GM12875 (cell line): Measurements from ENCODE around the gene CREG1.

ENCODE experiments used
- H3K4me3 ChIP-seq: one replicate; pipeline ENCODE4 v1.5.1; 2011; ENCODE audit warnings: low read depth, low read length, control low read depth
- TF ChIP-seq, protein P1 (sequence below): IDR thresholded peaks from 2 replicates; pipeline ENCODE4 v1.5.1; 2011; ENCODE audit warnings: low read depth, mild to moderate bottlenecking, control low read depth, inconsistent platforms, low read length, moderate library complexity, borderline replicate concordance; ENCODE audit not compliant: insufficient read depth

The CREG1 gene

DNA sequence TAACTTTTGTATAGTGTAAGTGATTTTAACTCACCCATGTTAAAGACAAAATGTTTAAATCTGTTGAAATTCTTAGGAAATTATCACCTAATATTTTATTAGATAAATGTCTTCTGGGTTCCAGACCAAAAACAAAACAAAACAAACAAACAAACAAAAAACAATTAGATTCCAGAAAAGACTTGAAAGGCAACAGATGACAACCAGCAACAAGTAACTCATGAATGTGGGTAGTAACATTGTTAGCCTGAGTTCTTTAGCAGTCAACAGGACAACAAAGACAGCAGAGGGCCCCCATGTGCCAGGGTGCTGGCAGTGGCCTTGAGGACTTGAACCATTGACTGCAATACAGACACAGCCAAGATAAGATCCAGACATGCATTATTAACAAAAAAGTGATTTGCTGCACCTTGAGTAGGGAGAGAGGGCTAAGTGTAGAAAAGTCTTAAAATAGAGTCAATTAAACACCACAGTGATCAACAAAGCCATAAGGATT is 32.8 kb downstream of the CREG1 start:
- TF ChIP-seq, protein P1, sequence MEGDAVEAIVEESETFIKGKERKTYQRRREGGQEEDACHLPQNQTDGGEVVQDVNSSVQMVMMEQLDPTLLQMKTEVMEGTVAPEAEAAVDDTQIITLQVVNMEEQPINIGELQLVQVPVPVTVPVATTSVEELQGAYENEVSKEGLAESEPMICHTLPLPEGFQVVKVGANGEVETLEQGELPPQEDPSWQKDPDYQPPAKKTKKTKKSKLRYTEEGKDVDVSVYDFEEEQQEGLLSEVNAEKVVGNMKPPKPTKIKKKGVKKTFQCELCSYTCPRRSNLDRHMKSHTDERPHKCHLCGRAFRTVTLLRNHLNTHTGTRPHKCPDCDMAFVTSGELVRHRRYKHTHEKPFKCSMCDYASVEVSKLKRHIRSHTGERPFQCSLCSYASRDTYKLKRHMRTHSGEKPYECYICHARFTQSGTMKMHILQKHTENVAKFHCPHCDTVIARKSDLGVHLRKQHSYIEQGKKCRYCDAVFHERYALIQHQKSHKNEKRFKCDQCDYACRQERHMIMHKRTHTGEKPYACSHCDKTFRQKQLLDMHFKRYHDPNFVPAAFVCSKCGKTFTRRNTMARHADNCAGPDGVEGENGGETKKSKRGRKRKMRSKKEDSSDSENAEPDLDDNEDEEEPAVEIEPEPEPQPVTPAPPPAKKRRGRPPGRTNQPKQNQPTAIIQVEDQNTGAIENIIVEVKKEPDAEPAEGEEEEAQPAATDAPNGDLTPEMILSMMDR = no peak
- H3K4me3 ChIP-seq = no peak overlapping the region

GRCh38 chr1:167518331-167518700 is 35.2 kb downstream of the CREG1 start, which contains the start of gene CD247:
Gene CD247, minus strand, starts transcription at chr1:167518529. Its CDS starts 64 bp downstream, at chr1:167518465.
- TF ChIP-seq, protein P1 = no peak
- no peak within 1 kb of the TSS for H3K4me3 ChIP-seq

- H3K4me3 ChIP-seq = no peak overlapping the region
- TF ChIP-seq, protein P1 = no peak
Observed at GRCh38 chr1:167517535-167518330, 35.8 kb downstream of the CREG1 start.

DNA sequence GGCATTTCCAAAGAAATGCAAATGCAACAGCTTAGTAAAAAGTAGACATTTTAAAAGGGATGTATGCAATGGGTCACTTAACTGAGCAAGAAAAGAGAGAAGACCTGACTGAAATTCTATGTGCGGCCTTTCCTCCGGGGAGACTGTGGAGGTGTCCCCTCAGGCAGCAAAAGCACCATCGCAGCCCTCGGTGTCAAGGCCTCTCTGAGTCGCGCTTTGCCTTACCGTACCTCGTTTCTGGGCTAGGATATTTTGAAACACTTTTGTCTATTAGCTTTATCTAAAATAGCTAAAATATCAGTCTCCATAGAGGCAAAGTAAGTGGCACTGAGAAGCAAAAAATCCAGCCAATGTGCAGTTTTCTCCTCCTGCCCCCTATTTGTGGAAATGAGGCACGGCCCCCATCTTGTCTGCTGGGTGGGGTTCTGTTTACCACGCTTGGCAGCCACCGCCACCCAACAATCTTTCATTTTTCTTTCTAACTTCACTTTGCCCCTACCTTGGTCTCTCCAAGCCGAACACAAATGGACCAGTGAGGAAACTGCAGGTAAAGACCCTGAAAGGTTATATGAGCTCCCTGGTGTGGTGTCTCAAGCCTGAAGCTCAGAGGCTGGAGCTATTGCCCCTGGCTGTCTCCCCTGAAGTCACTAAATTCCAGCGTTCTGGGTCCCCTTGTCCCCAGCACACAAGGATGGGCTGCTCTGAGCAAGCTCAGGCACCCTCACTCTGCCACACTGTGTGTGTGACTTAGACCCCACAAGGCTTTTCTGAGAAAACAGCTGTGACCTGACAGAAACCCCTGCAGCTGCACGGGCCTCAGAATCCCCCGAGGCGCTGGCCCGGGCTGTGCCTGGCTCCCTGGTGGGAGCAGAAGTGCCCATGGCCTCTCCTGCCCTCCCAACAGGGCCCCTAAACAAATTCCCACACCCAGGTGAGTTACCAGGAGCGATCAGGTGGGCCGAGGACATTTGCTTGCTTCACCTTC is 36.9 kb downstream of the CREG1 start:
- TF ChIP-seq, protein P1 = no peak
- no peak overlapping the region for H3K4me3 ChIP-seq

GRCh38 chr1:167515893-167516321 is 37.7 kb downstream of the CREG1 start:
- TF ChIP-seq, protein P1 = no peak
- no peak overlapping the region for H3K4me3 ChIP-seq

DNA sequence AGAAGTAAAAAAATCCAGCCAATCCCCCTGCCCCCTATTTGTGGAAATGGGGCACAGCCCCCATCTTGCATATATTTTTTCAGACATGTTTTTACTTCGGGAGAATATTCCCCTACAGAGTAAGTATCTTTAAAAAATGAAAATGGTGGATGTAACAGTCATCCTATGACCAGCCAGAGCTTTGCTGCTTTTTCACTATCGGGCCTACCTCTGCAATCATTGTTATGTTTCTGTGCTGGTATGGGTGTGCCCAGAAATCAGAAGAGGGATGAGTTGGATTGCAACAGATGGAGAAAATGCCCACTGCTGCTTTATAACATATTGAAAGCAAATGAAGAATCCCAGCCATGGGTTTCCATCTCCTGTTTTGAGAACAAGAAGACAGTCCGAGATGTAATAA is 38.1 kb downstream of the CREG1 start:
- H3K4me3 ChIP-seq = no peak overlapping the region
- TF ChIP-seq, protein P1 = no peak
